Renal pelvis (tissue), 4 donors: Measurements from ENCODE around the gene TCP10L. TPM values are rescaled to one million over a fixed set of nuclear protein-coding genes. Genes with fewer than 3 reads are reported as not detected.
"Not testable (repeated sequence)": the region's sequence is repeated elsewhere in the genome, so short reads cannot be mapped to it uniquely, and the experiment has no call there.

Experiments used
- DNase-seq: peaks from one replicate; pipeline ENCODE4 v3.0.0-alpha.2; 2013
- polyA plus RNA-seq, 3 donors: library from polyadenylated mRNA; unstranded; fragments of 120-200 nt; gene quantifications; one replicate each; pipeline ENCODE4 v1.2.1, GENCODE V29; 2013; ENCODE audit not compliant: insufficient read length in 3 of 3

Gene TCP10L
- polyA plus RNA-seq, 3 donors, result 1.8 to 2.4 (median 2.3) TPM

- no peak for DNase-seq
These were observed 30.3 kb downstream of the TCP10L start for GRCh38 chr21:32554832-32555638.

- DNase-seq, result no peak
These were observed 35.4 kb downstream of the TCP10L start for GRCh38 chr21:32549886-32550285.

GRCh38 chr21:32549440-32549839 is 35.9 kb downstream of the TCP10L start:
- no peak for DNase-seq

DNA sequence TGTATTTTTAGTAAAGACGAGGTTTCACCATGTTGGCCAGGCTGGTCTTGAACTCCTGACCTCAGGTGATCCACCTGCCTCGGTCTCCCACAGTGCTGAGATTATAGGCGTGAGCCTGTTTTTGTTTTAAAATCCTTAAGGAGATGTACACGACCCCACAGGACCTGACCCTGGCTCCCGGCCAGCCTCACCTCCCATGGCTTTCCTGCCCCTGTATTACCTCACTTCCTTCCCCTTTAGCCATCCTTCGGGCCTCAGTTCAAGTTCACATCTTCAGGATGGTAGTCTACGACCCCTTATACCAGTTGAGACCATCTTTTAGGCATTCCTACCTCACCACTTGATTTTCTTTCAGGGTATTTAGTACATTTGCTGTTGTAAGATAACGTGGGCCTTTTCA is 36.3 kb downstream of the TCP10L start:
- DNase-seq, result no peak

- DNase-seq, result no peak
These were observed 38.3 kb downstream of the TCP10L start for GRCh38 chr21:32547018-32547417.

DNA sequence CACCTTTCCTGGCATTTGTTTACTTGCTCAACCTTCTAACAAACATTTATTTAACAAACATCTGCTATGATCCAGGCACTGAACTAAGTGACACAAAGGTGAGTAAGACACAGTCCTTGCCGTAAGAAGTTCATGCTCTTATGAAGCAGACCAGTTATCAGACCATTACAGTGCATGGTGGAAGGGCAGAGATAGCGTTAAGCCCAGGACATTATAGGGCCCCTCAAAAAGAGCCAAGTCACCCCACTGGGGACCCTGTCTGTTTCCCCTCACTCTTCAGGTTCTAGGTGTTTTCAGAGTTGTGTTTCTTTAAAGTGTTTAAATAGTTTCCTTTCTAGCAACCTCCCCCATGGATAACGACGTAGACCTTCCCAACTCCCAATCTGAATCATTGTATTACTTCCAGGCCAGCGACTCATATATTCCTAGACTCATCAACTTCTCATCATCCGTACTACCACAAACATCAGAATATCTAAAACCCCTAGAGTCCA is 39.3 kb downstream of the TCP10L start:
- DNase-seq, result no peak

- DNase-seq, result no peak
These were observed 40.6 kb downstream of the TCP10L start for GRCh38 chr21:32544697-32545096.

DNA sequence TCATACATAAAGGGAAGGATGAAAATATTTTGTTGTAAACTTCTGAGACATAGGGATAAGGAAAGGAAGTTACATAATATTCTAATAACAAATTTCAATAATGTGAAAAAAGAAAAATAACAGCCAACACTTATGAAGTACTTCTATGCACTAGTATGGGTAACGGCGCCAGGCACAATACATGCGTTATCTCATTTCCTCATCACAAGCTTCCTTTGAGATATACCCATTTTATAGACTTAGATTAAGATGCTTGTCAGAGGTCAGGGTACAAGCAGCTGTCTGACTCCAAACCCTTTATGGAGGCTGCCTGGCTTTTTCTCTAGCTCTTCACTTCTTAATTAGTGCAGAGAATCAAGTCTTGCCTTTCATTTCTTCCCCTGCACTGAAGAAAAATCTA is 41.3 kb downstream of the TCP10L start:
- DNase-seq, result no peak

DNA sequence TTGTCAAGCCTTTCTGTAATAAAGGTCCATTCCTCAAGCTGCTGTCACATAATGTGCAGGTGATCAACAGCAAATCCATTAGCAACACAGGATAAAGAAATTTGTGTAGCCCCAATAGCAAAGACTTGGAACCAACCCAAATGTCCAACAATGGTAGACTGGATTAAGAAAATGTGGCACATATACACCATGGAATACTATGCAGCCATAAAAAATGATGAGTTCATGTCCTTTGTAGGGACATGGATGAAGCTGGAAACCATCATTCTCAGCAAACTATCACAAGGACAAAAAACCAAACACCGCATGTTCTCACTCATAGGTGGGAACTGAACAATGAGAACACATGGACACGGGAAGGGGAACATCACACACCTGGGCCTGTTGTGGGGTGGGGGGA is 42.3 kb downstream of the TCP10L start:
- not testable (repeated sequence) for DNase-seq

GRCh38 chr21:32539378-32539777 is 45.9 kb downstream of the TCP10L start:
- no peak for DNase-seq

DNA sequence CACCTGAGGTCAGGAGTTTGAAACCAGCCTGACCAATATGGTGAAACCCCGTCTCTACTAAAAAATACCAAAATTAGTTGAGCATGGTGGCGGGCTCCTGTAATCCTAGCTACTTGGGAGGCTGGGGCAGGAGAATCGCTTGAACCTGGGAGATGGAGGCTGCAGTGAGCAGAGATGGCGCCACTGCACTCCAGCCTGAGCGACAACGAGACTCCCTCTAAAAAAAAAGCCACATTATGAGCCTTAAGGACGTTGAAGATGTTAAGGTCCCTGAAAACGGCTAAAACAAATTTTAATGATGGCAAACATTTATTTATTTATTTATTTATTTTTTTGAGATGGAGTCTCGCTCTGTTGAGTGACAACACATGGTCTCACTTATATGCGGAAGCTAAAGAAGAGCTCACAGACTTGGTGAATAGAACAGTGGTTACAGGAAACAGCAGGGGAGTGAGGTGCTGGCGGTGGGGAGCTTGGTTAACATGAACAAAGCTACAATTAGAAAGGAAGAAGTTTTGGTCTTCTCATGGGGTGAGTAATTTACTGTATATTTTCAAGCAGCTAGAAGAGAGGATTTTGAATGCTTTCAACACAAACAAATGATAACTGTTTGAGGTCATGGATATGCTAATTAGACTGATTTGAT is 47.1 kb downstream of the TCP10L start:
- no peak for DNase-seq

DNA sequence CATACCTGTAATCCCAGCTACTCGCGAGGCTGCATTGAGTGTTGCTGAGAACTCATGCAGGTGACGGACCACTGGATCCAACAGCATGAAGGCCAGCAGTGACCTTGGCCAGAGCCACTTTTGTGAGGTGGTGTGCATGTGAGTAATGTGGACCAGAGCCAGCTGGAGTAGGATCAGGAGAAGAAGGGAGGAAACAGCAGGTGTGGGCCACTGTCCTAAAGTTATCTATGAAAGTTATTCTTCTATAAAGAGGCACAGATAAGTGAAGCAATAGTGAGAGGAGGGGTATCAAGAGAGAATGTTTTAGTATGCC is 47.8 kb downstream of the TCP10L start:
- no peak for DNase-seq

GRCh38 chr21:32535612-32536011 is 49.7 kb downstream of the TCP10L start:
- no peak for DNase-seq

DNA sequence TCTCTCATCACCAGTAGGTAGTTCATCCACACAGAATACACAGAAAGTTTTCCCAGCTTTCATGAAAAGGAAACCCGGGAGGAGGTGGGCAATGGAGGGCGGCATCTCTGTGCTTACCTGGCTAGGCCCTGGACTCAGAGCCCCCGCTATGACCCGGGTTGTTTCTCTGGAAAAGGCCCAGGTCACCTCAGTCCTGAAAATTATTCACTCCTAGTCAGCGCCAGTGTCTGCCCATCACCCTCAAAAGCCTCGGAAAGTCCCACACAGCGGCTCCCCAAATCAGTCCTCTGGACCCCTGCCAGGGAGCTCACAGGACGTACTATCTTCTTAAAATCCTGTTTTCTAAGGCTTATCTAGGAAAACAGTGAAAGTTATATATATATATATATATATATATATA is 51.2 kb downstream of the TCP10L start:
- DNase-seq, result no peak

- no peak for DNase-seq
These were observed 51.7 kb downstream of the TCP10L start for GRCh38 chr21:32533611-32534010.

DNA sequence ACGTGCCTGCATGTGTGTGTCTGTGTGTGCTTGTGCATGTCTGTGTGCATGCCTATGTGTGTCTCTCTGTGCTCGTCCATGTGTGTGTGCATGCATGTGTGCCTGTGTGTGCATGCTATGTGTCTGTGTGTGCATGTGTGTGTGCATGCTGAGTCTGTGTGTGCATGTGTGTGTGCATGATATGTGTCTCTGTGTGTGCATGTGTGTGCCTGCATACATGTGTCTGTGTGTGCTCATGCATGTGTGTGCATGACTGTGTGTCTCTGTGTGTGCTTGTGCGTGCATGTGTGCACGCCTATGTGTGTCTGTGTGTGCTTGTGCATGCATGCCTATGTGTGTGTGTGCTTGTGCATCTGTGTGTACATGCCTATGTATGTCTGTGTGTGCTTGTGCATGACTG is 52.3 kb downstream of the TCP10L start:
- no peak for DNase-seq

DNA sequence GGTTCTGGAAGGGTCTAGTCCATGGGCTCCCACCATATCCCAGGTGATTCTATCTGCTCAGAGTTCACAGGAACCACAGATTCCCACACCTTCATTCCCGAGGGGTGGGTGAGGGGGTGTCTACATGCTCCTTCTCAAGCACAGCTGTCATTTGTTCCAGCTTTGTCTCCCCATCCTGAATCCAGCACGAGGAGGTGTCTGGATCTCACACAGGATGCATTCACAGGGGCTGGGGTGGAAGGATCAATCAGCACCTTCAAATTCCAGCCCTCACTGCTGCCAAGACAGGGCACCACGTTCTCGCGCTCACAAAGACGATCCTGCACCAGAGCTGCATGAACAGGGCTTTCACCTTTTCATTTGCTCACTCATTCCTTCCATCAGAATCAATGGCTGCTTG is 52.7 kb downstream of the TCP10L start:
- DNase-seq, result no peak

DNA sequence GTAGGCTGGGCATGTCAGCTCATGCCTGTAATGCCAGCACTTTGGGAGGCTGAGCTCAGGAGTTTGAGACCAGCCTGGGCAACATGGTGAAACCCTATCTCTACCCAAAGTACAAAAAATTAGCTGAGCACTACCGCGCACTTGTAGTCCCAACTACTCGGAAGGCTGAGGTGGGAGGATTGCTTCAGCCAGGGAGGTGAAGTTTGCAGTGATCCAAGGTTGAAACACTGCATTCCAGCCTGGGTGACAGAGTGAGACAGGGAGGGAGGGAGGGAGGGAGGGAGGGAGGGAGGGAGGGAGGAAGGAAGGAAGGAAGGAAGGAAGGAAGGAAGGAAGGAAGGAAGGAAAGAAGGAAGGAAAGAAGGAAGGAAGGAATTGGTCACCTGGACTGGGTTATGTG is 53.8 kb downstream of the TCP10L start:
- DNase-seq, result not testable (repeated sequence)

DNA sequence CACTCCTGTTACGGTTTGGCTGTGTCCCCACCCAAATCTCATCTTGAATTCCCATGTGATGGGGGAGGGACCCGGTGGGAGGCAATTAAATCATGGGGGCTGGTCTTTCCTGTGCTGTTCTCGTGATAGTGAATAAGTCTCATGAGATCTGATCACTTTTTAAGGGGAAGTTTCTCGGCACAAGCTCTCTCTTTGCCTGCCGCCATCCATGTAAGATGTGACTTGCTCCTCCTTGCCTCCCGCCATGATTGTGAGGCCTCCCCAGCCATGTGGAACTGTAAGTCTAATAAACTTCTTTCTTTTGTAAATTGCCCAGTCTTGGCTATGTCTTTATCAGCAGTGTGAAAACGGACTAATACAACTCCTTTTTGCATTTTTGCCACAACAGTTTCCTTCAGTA is 54.5 kb downstream of the TCP10L start:
- not testable (repeated sequence) for DNase-seq

GRCh38 chr21:32529679-32530078 is 55.6 kb downstream of the TCP10L start:
- no peak for DNase-seq

DNA sequence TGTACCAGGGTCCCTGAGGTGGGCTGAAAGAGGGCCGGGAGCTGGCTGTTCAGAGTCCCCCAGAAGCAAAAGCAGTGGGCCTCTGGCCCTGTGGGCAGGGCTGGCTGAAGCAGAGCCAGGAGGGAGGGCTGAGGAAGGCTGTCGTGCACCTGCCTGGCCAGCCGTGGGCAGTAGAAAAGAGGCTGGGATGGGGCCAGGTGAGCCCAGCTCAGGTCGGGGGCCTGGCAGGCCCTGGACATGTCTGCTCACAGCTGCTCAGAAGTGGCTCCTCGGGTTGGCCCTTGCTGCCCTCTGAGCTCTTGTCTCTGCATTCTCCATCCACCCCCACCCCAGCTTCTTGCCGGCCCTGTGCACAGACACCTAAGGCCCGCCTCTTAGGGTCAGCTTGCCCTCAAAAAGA is 60.0 kb downstream of the TCP10L start:
- DNase-seq, result no peak

- no peak for DNase-seq
These were observed 61.2 kb downstream of the TCP10L start for GRCh38 chr21:32523988-32524719.
